GM19455 (cell line): ENCODE data around the gene SLC39A5.
"Not testable (repeated sequence)": the region's sequence is repeated elsewhere in the genome, so short reads cannot be mapped to it uniquely, and the experiment has no call there.

Experiments
- ATAC-seq: cut with Tn5 transposase; IDR thresholded peaks from one replicate; pipeline ENCODE4 v1.9.1; 2021; ENCODE audit not compliant: unreplicated experiment

The SLC39A5 gene

DNA sequence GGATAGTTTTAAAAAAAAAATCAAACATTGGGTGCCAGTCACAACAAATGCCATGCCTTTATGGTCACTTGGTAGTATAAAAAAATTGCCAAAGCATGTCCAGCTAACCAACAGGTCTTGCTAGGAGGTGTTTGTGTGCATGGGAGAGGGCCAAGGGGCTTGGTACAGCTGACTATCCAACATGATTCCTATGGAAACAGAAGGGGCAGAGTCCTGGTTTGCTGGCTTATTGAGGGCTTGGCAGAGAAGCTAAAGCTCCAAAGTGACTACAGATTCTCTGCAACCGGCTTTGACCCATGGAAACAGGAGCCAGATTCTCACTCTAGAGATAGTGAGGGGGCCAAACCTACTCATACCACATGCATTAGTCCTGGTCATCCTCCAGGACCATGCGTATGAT is 42.6 kb downstream of the SLC39A5 start:
- not testable (repeated sequence) for ATAC-seq

GRCh38 chr12:56274299-56274698 is 44.4 kb downstream of the SLC39A5 start:
- ATAC-seq: no peak

GRCh38 chr12:56278905-56279304 is 49.1 kb downstream of the SLC39A5 start:
- no peak for ATAC-seq

GRCh38 chr12:56280849-56281248 is 51.0 kb downstream of the SLC39A5 start:
- no peak for ATAC-seq

DNA sequence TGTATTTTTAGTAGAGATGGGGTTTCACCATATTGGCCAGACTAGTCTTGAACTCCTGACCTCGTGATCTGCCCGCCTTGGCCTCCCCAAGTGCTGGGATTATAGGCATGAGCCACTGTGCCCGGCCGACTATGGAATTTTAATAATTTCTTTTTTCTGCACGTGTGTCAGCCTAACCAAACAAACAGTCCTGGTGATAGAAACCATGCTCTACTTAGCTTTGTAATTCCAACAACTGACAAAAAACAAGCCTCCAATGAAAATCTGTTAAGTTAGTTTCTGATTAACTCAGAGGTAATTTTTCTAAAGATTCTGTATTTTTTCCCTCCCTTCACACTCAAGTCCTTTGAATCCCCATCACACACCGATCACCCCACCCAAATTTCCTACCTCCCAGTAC is 52.2 kb downstream of the SLC39A5 start:
- ATAC-seq: no peak

- ATAC-seq: no peak
These were observed 52.7 kb downstream of the SLC39A5 start for GRCh38 chr12:56282579-56282978.

GRCh38 chr12:56284263-56284662 is 54.4 kb downstream of the SLC39A5 start:
- not testable (repeated sequence) for ATAC-seq

DNA sequence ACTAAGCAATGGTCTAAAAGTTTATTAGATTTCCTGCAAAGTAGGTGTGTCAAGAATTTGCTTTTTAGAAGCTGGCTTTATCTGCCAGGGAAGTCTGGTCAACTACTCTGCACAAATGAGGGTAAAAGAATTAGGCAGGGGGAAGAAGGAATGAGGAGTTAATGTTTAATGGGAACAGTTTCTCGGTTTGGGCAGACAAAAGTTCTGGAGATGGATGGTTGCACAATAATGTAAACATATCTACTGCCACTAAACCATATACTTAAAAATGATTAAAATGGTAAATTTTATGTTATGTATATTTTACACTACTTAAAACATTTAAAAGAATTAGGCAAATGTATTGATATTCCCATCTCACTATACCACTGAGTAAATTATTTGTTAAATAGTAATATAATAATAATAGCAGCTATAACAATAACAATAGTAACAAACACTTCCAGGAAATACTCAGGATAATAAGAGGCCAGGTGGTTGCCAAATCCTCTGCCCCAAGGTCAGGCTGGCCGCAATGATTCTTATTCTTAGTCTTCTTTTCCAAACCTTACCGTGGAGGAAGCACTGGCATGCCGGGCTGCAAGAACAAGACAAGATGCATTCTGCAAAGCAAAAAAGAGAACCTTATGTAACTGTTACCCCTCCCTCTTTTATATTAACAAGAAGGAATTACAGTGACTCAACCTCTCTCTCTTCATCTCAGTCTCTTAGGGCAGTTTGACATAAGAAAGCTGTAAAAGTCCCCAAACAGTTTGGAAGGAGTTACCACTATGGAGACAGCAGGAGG is 56.4 kb downstream of the SLC39A5 start:
- no peak for ATAC-seq
